Coronary artery (tissue), 2 donors: Measurements from ENCODE around the gene PLCH1.

Experiments used
- DNase-seq: peaks from one replicate; pipeline ENCODE4 v3.0.0-alpha.2; 2017; ENCODE audit warnings: low spot score
- H3K27ac ChIP-seq, 2 donors: fragments of 200-600 bp; sonication (generic); one replicate each; pipeline ENCODE4 v1.5.1; 2016 to 2019
- H3K4me3 ChIP-seq: fragments of 200-600 bp; sonication (generic); 2 replicates; pipeline ENCODE4 v1.5.1; 2016; ENCODE audit warnings: mild to moderate bottlenecking, moderate library complexity
- TF ChIP-seq, protein P1 (sequence below): fragments of 200-600 bp; sonication (generic); IDR thresholded peaks from one replicate; pipeline ENCODE4 v1.5.1; 2019; ENCODE audit warnings: antibody characterized with exemption

Gene PLCH1

DNA sequence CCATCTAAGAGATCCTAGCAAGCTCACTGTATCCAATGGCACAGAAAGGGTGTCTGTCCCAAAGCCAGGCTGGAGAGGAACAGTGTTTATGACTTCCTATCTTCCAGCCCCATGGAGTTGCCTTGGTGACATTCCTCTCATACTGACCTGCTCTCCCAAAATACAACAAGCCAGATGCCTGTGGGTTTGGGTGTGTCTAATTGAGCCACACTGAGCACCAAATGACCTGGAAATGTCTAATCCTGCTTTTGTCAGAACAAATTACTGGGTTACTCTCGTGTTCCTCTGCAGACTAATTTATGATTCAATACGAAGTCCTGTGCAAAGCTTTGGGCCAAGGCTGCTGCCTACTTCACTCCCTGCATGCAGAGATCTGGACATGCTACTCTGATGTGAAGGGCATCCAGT, 353.3 kb downstream of the PLCH1 start:
- DNase-seq = no peak
- peak overlapping the region in 1 of 2 donors; percentile 66 for H3K27ac ChIP-seq

DNA sequence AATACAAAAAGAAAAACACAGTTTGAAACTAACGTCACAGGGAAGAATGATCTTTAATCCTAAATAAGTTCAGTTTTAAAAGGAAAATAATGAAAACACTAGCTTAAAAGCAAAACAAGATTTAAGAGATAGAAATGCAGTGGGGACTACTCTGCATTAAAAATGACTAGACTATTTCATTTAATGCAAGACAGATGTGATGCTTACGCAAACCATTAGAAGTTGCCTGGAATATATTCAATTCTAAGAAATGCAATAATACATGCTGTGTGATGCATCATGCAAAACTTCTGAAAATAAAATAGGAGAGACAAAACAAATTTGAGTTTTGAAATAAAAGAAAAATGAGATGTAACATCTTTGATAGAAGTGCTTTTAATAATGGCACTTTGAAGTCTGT, 353.8 kb downstream of the PLCH1 start:
- H3K4me3 ChIP-seq = no peak overlapping the region
- TF ChIP-seq, protein P1, sequence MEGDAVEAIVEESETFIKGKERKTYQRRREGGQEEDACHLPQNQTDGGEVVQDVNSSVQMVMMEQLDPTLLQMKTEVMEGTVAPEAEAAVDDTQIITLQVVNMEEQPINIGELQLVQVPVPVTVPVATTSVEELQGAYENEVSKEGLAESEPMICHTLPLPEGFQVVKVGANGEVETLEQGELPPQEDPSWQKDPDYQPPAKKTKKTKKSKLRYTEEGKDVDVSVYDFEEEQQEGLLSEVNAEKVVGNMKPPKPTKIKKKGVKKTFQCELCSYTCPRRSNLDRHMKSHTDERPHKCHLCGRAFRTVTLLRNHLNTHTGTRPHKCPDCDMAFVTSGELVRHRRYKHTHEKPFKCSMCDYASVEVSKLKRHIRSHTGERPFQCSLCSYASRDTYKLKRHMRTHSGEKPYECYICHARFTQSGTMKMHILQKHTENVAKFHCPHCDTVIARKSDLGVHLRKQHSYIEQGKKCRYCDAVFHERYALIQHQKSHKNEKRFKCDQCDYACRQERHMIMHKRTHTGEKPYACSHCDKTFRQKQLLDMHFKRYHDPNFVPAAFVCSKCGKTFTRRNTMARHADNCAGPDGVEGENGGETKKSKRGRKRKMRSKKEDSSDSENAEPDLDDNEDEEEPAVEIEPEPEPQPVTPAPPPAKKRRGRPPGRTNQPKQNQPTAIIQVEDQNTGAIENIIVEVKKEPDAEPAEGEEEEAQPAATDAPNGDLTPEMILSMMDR = no peak
- H3K27ac ChIP-seq = peak overlapping the region in 1 of 2 donors; percentile 66
- no peak for DNase-seq

More for the DNA sequence above, 353.3 kb downstream of the PLCH1 start:
- H3K4me3 ChIP-seq = no peak overlapping the region
- TF ChIP-seq, protein P1 = no peak

DNA sequence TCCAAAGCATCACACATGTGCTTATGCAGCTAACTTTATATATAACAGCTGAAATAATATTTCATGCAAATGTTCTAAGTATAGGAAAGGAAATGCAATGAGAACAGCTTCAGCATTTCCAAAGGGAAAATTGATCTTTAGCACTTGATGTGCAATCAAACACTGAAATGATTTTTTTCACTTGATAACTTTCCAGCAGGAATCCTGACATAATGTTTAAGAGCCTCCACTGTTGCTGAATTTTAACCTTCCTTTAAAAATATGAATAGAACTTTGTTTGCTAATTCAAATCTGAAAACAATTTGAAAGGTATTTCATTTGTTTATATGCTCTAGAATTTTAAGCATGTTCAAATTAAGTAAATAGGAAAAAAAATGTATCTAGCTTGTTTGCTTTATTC, 354.5 kb downstream of the PLCH1 start:
- peak overlapping the region in 1 of 2 donors; percentile 57 for H3K27ac ChIP-seq
- H3K4me3 ChIP-seq = no peak overlapping the region
- TF ChIP-seq, protein P1 = no peak
- no peak for DNase-seq

DNA sequence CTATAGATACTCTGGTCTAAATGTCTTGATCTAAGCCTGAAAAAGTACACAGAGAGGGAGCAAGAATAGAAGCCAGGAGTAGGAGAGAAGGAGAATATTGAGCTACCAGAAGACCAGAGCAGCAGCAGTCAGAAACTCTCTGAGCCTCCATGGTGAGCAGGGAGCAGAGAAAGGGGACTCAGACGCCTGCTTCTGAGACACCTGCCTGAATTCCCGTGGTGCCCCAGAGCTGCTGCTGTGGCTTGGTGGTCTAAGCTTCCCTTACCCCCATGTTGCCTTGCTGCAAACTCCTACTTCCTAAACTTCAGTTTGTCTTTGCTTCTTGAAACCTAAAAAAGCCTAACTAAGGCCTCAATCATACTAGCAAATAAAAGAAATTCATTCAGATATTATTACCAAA, 356.5 kb downstream of the PLCH1 start:
- TF ChIP-seq, protein P1 = no peak
- Histone ChIP-seq H3K27ac (no peak overlapping the region), H3K4me3 (no peak overlapping the region)
- no peak for DNase-seq

DNA sequence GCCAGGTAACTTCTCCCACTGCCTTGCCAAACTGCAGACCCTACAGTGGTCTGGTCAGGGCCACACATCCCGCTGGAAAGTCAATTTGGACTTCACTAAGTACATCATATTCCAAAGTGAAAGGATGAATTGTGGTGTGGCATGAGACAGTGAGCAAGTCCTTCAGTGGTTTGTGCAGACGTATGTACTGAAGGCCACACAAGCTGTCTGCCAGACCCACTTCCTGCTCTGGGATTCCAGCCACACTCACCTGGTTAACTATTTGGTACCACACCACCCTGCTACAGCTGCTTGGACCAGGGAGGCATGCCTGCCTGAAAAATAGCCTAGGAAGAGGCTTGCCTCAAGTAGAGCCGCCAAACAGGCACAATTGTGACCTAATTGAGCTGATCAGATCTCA, 357.3 kb downstream of the PLCH1 start:
- no peak overlapping the region for H3K4me3 ChIP-seq
- H3K27ac ChIP-seq = peak overlapping the region in 1 of 2 donors; percentile 3
- TF ChIP-seq, protein P1 = no peak
- no peak for DNase-seq

DNA sequence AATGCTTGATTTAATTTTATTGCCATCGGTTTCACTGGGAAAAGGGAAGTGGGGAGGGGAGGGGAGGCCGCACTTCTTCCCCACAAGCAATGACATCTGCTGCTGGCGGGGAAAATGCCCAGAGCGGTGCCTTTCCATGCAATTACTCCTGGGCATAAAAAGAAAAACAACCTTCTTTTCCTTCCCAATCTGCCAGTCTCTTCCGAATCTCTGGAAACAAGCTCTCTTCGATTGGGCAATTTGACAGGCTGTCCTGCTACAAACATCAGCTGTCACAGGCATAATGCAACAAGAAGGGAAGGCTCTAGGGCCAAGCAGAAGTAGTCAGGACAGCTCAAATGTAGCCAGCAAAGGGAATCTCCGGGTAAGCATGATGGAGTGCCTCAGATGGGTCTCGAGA, 358.0 kb downstream of the PLCH1 start:
- Histone ChIP-seq H3K27ac (peak overlapping the region in 1 of 2 donors; percentile 3), H3K4me3 (no peak overlapping the region)
- DNase-seq = no peak
- TF ChIP-seq, protein P1 = no peak

DNA sequence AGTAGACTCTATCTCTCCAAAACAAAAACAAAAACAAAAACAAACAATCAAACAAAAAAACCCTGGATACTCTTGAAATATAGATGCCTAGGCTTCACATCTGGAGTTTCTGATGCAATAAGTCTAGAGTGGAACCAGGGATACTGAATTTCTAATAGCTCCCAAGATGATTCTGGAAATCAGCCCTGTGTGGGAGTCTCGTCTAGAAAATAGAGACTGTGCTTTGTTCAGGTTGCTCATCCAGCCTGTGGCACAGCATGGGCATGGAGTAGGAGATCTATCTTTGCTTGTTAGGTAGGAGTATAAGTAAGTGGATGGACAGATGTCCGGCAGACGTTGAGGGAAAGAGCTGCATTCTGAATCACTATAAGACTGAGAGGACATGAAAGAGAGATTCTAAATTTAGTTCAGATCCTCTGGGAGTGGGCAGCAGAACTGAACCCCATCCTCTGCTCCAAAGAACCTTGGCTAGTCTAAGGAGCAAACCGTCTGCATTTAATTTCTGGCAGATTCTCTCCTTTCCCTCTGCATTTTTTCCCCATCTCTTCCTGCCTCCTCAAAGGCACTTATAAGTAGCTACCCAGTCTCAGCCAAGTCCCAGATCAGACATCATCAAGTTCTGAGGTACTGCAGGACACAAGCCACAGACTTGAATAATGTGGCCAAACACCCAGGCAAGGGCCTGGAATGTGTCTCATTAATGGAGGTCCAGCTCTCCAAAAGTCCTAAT, 358.8 kb downstream of the PLCH1 start:
- TF ChIP-seq, protein P1 = no peak
- no peak for DNase-seq
- no peak overlapping the region for H3K27ac ChIP-seq
- no peak overlapping the region for H3K4me3 ChIP-seq
